HG03520 (cell line): ENCODE measurements around the gene COQ7.

Experiments used
- ATAC-seq: cut with Tn5 transposase; IDR thresholded peaks from one replicate; pipeline ENCODE4 v1.9.1; 2021; ENCODE audit warnings: mild to moderate bottlenecking, moderate library complexity; ENCODE audit not compliant: unreplicated experiment

COQ7 gene

DNA sequence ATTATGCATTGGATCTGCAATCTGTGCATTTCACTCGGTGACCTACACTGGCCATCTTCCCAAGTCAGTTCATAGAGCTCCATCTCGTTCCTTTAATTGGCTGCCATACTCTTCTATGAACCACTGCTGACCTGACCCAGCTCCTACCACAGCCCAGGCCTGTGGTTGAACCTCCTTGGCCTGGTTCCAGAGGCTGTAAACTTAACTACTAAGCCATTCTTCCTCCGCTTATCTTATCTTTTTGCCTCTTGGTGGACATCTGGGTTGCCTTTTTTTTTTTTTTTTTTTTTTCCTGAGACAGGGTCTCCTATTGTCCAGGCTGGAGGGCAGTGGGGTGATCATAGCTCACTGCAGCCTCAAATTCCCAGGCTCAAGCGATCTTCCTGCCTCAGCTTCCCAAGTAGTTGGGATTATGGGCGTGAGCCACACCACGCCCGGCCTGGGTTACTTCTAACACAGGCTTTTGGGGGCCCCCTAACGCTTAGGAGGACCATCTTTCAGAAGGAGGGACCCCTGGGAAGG lies 18.3 kb downstream of the COQ7 start:
- ATAC-seq = no peak

DNA sequence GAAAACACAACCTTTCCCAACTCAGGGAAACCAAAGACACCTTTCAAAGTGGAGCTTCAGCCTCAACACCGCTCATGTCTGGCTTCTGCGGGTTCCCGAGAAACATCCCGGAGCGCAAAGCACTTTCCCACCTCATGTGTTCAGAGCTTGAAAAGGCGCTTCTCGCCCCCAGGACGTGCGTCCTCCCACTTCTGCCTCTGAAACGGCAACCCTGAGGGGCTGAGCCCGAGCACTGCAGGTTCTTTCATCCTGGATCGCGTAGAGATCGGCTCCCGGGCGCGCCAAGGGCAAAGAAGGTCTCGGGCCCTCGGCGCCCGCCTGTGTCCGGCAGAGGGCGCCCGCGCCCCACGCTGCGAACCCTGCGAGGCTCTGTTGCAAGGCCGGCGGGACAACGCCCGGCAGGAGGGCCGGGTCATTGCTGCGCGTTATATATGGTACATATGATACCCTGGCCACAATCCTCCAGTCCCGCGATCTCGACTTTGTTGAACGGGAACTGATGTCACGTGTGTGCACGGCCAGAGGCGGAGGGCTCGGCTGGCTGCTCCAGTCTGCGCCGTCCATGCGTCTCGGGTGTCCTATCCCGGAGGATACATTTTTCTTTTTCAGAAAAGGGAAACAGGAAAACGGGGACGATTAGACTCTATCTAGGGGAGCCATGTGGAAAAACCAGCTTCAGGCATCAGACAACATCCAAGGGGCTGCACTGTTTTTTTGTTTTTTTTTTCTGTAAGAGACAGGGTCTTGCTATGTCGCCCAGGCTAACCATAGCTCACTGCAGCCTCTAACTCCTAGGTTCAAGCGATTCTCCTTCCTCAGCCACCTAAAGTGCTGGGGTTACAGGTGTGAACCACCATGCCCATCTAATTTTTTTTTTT lies 19.1 kb downstream of the COQ7 start:
- ATAC-seq = no peak

DNA sequence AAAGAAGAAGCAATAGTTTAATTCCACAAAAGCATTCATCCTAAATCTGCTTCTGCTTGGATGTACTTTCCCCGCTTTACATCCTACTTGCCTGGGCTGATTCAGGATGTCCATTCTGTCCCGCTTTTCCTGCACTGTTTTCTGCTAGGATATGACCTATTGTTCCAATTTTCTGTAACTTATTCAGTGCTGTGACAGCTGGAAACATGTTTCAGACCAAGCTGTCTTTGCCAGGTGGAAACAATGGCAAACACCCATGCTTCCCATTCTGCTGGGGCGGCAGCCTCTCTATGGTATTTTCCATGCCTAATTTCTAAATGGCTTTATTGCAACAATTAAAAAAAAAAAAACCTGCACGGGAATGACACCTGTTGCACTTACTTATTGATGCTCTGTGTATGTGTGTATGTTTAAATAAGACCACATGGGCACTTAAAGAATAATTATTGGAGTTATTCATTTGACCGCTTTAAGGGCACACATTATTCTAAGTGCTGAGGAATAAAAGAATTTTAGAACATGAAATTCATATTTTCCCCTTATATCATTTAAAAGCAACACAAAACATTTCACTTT lies 21.0 kb downstream of the COQ7 start:
- ATAC-seq = no peak

DNA sequence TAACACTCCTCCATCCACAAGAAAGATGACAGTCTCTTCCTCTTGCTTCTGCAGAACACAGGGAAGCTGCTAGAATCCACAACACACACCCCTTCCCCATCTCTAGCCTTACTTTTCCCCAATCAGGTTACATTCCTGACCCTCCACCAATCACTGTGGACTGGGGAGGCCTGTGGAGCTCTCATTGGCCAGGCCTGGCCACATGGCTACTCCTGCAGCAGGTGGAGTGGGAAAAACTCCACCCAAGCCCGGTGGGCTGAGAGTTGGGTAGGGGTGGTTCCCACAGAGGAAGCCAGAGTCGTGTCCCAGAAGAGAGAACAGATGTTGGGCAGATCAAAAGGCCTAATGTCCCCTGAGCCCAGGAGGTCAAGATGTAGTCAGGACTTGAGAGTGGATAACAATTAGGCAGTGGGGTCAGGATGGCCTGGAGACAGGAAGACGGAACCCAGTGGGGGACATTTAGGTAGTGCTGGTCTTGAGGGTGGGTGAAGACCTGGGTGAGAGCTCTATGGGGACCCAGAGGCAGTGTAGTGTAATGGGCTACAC lies 22.1 kb downstream of the COQ7 start:
- no peak for ATAC-seq

DNA sequence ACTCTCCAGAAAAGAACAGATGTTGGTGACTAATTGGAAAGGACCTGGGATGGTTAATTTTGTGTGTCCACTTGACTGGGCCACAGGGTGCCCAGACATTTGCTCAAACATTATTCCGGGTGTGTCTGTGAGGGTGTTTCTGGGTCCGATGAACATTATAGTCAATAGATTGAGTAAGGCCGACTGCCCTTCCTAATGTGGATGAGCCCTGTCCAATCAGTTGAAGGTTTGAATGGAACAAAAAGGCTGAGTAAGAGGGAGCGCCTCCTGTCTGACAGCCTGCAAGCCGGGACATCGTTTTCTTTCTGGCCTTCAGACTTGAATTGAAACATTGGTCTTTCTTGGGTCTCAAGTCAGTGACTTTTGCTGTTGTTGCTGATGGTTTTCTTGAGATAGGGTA lies 23.5 kb downstream of the COQ7 start:
- no peak for ATAC-seq

DNA sequence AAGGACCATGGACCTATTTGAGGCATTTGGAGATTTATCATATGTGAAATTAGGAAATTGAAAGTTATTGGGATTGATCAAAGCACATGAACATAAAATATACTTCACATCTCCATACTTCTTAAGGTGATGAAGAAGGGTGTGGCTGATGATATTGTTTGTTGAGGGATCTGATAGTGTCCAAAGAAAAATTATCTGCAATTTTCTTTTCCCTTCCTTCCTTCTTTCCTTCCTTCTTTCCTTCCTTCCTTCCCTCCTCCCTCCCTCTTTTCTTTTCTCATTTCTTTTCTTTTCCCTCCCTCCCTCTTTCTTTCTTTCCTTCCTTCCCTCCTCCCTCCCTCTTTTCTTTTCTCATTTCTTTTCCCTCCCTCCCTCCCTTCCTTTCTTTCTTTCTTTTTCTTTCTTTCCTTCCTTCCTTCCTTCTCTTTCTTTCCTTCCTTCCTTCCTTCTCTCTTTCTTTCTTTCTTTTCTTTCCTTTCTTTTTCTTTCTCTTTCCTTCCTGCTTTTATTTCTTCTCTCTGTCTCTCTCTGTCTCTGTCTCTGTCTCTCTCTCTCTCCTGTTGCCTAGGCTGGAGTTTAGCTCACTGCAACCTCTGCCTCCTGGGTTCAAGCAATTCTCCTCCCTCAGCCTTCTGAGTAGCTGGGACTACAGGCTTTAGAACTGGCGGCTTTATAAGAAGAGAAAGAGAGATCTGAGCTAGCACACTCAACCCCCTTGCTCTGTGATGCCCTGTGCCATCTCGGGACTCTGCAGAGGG lies 25.4 kb downstream of the COQ7 start:
- no peak for ATAC-seq

DNA sequence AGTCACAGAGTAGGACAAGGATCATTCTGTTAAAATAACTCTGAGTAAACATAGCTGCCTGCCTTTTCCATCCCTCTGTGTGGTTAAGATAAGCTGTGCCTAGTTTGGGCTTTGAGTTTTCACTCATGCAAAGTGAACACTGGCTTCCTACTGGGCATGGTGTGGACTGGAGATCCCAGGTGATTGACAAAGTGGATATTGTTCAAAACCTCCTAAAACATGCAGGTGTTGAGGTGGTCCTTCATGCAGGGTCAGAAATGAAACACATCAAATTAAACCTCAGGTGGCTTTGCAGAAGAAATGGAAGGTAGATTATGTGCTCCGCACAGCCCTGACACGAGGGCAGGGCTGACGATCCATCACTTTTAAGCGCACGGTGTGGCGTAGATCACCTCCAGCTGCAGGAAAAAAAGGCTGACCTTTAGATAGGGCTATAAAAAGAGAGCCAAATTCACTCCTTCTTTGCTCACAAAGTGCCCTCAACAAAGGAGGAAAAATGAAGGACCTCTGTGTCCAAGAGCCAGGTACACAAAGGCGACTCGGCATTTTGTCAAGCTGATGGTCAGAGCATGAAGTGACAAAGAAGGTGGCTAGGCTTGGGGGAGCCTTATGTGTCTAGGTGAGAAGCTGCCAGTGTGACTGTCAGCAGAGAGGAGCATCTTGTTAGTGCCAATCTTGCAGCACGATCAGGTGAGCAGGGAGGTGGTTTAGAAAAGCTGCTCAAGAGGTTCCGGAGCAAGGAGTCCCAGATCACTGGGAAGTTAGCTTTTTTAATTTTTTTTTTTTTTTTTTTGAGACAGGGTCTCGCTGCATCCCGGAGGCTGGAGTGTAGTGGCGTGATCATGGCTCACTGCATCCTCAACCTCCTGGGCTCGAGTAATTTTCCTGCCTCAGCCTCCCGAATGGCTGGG lies 26.5 kb downstream of the COQ7 start:
- no peak for ATAC-seq

DNA sequence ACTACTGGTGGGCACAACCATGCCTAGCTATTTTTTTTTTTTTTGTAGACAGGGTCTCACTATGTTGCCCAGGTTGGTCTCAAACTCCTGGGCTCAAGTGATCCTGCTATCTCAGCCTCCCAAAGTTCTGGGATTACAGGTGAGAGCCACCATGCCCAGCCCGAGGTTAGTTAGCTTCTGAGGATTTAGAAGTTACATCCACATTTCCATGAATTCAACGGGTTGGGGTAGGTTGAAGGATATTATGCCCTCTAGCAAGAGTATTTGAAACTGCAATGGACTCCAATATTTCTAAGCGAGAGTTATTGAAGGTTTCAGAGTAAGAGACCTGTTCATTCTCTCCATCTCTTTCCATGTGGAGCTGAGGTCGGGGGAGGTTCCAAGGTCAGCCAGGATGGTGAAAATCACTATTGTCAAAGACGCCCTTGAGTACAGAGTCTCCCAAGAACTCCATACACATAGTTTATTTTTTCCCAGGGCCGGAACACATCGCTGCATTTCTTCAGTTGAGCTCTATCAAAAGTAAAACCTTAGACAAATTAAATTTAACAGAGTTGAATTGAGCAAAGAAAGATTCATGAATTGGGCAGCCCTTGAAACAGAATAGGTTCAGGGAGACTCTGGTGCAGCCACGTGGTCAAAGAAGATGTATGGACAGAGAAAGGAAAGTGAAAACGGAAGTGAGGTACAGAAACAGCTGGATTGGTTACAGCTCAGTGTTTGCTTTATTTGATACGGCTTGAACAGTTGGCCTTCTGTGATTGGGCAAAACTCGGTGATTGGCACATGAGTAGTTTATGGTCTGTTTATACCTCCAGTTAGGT lies 27.3 kb downstream of the COQ7 start:
- ATAC-seq = peak; percentile 53

DNA sequence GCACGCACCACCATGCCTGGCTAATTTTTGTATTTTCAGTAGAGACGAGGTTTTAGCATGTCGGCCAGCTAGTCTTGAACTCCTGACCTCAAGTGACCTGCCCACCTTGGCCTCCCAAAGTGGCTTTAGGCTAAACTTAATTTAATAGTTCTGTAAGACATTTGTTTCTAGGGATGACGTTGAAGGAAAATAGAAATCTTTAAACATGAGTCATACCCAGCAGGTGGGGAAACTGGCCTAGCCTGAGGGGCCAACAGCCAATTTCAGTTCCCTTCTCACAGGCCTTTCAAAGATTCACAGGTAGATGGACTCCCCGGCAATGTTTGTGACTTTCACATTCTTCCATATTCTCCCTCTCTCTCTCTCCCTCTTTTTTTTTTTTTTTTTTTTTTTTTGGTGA lies 28.2 kb downstream of the COQ7 start:
- no peak for ATAC-seq

DNA sequence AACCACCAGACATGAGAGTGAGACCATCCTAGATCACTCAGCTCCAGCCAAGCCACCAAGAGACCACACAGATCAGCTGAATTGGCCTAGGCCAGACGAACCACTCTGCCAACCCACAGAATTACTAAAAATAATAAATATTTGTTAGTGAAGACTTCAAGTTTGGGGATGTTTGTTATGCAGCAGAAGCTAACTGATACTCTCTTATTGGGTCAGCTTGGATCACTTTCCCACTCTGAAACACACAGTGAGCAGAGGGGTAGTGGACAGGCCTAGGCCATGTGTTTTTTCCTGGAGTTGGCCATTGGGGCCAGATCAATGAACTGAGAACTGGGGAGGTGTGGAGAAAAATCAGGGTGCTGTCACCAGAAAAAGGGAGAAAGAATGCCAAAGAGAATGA lies 30.8 kb downstream of the COQ7 start:
- ATAC-seq = no peak

DNA sequence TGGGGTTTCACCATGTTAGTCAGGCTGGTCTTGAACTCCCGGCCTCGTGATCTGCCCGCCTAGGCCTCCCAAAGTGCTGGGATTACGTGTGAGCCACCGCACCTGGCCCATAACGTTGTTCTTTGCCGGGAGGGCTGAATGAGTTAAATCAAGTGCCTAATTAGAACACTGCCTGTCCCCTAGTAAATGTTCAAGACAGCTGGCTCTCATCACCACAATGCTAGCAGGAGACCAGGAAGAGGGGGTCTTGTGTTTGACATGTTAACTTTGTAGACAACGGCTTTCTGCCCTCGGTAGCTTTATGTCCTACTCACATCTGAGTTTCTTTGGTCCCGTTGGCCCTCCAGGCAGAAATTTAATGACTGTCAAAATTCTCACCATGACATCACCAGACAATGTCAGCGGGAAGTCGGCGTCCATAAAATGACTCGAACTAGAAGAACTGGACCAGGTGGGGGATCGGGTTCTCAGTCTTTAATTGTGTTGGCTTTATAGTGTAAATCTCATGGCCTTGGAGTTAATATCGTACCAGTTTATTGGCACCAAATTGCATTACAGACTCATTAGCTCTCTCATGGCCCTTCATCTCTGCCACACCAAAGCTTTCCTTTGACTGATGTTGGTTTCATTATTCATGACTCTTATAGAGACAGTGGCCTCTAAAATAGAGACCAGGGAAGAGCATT lies 34.9 kb downstream of the COQ7 start:
- no peak for ATAC-seq

DNA sequence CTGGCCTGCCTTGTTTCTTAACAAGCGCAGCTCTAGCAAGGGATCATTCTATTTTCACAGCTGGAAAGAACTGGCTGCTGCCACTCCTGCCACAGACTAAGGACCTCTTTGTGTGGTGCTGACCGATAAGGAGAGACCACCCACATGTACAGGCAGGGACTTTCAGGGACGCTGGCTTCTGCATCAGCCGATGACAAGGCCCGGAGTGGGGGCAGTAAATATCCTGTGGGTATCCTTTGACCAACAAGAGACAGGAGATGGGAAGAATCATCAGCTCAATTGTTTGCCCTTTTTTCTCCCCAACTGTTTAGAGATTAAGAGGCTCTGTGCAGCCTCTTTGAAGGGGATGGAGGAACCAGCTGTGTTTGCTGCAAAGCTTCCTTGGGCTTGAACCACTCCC lies 37.2 kb downstream of the COQ7 start:
- no peak for ATAC-seq

DNA sequence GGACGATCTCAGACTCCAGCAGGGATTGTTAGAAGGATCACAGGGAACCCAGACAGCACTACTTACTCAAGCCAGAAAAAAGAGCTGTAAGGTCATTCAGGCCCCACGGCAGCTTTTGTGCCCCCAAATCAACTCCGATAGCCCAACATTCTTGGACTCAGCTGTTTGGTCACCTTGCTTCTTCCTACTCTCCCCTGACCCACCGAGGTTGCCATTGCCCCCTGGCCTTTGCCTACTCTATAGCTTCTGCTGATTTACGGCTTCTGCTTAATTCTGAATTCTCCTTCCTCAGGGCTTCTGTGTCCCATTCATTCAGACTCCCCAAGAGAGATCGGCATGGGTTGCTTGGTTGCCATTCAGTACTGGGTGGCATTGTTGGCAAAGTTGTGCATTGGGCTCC lies 37.7 kb downstream of the COQ7 start:
- no peak for ATAC-seq

DNA sequence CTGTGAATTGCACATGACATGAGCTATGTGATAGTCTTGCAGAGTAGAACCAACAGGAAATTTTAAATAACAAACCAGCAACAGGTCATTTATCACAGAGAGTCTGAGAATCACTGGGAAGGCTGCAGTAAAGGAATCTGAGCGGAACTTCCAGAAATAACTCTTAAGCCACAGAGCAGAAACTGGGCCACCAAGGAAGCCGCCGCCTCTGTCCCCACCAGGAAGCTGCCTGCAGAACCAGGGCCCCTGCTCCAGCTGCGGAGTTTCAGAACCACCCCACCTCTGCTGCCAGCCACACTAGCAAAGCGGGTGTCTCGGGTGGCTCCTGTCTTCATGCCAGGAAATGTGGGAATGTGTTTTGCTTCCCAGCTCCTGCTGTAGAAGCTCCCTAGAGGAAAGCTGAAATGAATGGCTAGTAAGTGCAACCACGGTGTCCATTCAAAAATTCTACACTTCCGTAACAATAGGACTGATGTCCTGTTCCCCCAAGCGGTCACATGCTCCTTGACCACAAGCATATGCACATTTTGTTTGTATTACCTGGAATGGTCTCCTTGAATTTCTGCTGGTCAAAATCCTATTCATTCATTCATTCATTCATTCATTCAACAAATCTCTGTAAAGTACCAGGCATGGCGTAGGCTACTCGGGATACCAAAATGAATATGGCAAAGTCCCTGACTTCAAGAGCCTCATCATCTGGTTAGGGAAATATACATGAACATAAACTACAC lies 38.6 kb downstream of the COQ7 start:
- no peak for ATAC-seq

DNA sequence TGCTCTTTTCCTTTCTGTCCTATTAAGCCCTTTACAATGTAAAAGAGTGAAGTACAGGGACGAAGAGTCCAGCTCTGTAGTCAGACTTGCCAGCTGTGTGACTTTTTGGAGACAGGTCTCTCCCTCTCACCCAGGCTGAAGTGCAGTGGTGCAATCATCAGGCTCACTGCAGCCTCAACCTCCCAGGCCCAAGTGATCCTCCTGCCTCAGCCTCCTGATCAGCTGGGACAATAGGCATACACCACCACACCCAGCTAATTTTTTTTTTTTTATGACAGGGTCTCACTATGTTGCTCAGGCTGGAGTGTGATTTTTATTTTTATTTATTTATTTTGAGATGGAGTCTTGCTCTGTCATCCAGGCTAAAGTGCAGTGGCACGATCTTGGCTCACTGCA lies 39.2 kb downstream of the COQ7 start:
- no peak for ATAC-seq

DNA sequence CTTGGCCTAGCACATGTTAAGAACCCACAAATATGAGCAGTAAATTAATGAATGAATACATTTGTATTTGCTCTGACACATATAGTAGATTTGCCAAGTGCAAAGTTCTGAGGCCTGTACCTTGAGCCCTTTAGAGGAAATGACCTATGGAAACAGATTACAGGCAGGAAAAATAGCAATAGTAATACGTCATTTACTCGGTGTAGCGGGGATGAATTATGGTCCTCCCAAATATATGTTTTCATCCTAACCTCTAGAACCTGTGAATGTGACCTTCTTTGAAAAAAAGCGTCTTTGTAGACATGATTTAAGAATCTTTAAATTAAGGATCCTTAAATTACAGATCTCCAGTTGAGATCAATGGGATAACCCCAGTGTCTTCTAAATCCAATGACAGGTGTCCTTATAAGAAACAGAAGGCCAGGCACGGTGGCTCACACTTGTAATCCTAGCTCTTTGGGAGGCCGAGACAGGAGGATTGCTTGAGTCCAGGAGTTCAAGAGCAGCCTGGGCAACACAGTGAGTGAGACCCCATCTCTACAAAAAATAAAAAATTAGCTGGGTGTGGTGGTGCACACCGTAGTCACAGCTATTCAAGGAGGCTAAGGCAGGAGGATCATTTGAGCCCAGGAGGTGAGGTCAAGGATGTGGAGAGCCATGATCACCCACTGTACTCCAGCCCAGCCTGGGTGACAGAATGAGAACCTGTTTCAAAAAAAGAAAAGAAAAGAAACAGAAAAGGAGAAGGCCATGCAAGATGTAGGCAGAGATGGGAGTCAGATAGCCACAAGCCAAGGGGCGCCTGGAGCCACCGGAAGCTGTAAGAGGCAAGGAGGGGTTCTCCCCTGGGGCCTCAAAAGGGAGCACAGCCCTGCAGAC lies 41.2 kb downstream of the COQ7 start:
- ATAC-seq = no peak

DNA sequence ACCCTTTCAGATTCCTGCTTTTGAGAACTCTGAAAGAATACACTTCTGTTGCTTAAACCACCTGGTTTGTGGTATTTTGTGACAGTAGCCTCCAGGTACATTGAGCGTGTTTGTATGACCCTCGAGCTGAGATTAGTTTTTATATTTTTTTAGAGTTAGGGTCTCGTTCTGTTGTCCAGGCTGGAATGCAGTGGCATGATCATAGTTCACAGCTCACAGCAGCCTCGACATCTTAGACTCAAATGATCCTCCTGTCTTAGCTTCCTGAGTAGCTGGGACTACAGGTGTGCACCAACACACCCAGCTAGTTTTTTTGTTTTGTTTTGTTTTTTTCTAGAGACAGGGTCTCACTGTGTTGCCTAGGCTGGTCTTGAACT lies 41.9 kb downstream of the COQ7 start:
- no peak for ATAC-seq
